ENCODE data around the gene COLEC12.

COLEC12 gene

GRCh38 chr18:434410-434809, 66.1 kb downstream of the COLEC12 start:
- TF ChIP-seq MAX (IDR thresholded peaks at IDR 0.05) (no peak), USF1 (IDR thresholded peaks at IDR 0.05) (no peak), RAD21 (IDR thresholded peaks at IDR 0.05; ENCODE audit: low read depth) (no peak), EGR1 (IDR thresholded peaks at IDR 0.05) (no peak), EP300 (IDR thresholded peaks at IDR 0.05; ENCODE audit: borderline replicate concordance) (no peak), NFIC (IDR thresholded peaks at IDR 0.05) (no peak), ZBTB7A (IDR thresholded peaks at IDR 0.05; ENCODE audit: low read depth) (no peak), TEAD4 (IDR thresholded peaks at IDR 0.05) (no peak), TCF12 (IDR thresholded peaks at IDR 0.05; ENCODE audit: low read depth) (no peak), YY1 (IDR thresholded peaks at IDR 0.05; ENCODE audit: low read depth) (no peak)
- TF ChIP-seq, protein P1, sequence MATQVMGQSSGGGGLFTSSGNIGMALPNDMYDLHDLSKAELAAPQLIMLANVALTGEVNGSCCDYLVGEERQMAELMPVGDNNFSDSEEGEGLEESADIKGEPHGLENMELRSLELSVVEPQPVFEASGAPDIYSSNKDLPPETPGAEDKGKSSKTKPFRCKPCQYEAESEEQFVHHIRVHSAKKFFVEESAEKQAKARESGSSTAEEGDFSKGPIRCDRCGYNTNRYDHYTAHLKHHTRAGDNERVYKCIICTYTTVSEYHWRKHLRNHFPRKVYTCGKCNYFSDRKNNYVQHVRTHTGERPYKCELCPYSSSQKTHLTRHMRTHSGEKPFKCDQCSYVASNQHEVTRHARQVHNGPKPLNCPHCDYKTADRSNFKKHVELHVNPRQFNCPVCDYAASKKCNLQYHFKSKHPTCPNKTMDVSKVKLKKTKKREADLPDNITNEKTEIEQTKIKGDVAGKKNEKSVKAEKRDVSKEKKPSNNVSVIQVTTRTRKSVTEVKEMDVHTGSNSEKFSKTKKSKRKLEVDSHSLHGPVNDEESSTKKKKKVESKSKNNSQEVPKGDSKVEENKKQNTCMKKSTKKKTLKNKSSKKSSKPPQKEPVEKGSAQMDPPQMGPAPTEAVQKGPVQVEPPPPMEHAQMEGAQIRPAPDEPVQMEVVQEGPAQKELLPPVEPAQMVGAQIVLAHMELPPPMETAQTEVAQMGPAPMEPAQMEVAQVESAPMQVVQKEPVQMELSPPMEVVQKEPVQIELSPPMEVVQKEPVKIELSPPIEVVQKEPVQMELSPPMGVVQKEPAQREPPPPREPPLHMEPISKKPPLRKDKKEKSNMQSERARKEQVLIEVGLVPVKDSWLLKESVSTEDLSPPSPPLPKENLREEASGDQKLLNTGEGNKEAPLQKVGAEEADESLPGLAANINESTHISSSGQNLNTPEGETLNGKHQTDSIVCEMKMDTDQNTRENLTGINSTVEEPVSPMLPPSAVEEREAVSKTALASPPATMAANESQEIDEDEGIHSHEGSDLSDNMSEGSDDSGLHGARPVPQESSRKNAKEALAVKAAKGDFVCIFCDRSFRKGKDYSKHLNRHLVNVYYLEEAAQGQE (IDR thresholded peaks at IDR 0.05; ENCODE audit: low read depth), result no peak

GRCh38 chr18:433960-434359, 66.5 kb downstream of the COLEC12 start:
- TF ChIP-seq CREB1 (IDR thresholded peaks at IDR 0.05; ENCODE audit: low read depth) (no peak), FOXM1 (IDR thresholded peaks at IDR 0.05; ENCODE audit: borderline replicate concordance, low read depth) (no peak), NFIC (IDR thresholded peaks at IDR 0.05) (no peak), TEAD4 (IDR thresholded peaks at IDR 0.05) (no peak), EGR1 (IDR thresholded peaks at IDR 0.05) (no peak), CEBPB (IDR thresholded peaks at IDR 0.05) (no peak), TCF12 (IDR thresholded peaks at IDR 0.05; ENCODE audit: low read depth) (no peak), RAD21 (IDR thresholded peaks at IDR 0.05; ENCODE audit: low read depth) (no peak), USF1 (IDR thresholded peaks at IDR 0.05) (no peak), EP300 (IDR thresholded peaks at IDR 0.05; ENCODE audit: borderline replicate concordance) (no peak), ZBTB7A (IDR thresholded peaks at IDR 0.05; ENCODE audit: low read depth) (no peak), MAX (IDR thresholded peaks at IDR 0.05) (no peak), TAF1 (IDR thresholded peaks at IDR 0.05; ENCODE audit: low read depth) (no peak), YY1 (IDR thresholded peaks at IDR 0.05; ENCODE audit: low read depth) (no peak)
- TF ChIP-seq, protein P1 (IDR thresholded peaks at IDR 0.05; ENCODE audit: low read depth), result no peak

GRCh38 chr18:433298-433697, 67.2 kb downstream of the COLEC12 start:
- no peak for TF ChIP-seq EP300 (IDR thresholded peaks at IDR 0.05; ENCODE audit: borderline replicate concordance)
- no peak for TF ChIP-seq FOXM1 (IDR thresholded peaks at IDR 0.05; ENCODE audit: borderline replicate concordance, low read depth)
- TF ChIP-seq TEAD4 (IDR thresholded peaks at IDR 0.05), result no peak

DNA sequence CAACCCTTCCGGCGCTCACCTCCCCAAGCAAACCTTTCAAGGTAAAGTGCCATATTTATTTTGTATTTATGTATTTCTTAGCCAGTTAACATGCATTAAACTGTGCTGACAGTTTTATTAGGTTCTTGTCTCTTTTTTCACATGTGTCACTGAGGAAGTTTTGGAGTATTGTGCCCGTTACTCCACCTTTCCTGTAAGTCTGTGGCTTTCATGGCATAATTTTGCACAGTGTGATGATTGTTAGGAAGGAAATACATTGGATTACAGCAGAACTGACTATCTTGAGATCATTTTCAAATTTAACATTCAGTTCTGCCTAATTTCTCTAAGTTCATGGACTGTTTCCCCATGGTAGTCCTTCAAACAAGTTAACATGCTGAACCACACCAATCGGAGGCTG, 67.7 kb downstream of the COLEC12 start:
- TF ChIP-seq YY1 (IDR thresholded peaks at IDR 0.05; ENCODE audit: low read depth) (no peak), ZBTB7A (IDR thresholded peaks at IDR 0.05; ENCODE audit: low read depth) (no peak), EGR1 (IDR thresholded peaks at IDR 0.05) (no peak), TAF1 (IDR thresholded peaks at IDR 0.05; ENCODE audit: low read depth) (no peak), NFIC (IDR thresholded peaks at IDR 0.05) (no peak), EP300 (IDR thresholded peaks at IDR 0.05; ENCODE audit: borderline replicate concordance) (no peak)
- TF ChIP-seq, protein P1 (IDR thresholded peaks at IDR 0.05; ENCODE audit: low read depth), result no peak

DNA sequence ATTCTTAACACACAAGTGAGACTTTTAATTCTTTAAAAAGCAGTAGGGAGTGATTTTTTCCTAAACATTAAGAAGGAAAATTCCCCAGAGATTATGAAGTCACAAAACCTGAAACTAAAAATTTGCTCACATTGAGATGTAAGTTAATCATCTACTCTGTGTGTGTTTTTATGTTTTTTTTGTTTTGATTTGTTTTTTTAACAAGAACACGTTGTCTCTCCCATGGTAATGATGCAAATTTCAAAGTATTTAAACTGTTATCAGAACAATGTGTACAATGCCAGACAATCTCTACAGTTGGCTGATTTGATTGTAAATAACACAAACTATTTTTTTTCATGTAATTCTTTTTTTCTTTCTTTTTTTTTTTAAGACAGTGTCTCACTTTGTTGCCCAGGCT, 71.5 kb downstream of the COLEC12 start:
- TF ChIP-seq EP300 (IDR thresholded peaks at IDR 0.05; ENCODE audit: borderline replicate concordance) (no peak), YY1 (IDR thresholded peaks at IDR 0.05; ENCODE audit: low read depth) (no peak), RAD21 (IDR thresholded peaks at IDR 0.05; ENCODE audit: low read depth) (no peak), TAF1 (IDR thresholded peaks at IDR 0.05; ENCODE audit: low read depth) (no peak), TCF12 (IDR thresholded peaks at IDR 0.05; ENCODE audit: low read depth) (no peak), TEAD4 (IDR thresholded peaks at IDR 0.05) (no peak), CEBPB (IDR thresholded peaks at IDR 0.05) (no peak), NFIC (IDR thresholded peaks at IDR 0.05) (no peak), CREB1 (IDR thresholded peaks at IDR 0.05; ENCODE audit: low read depth) (no peak), MAX (IDR thresholded peaks at IDR 0.05) (no peak), USF1 (IDR thresholded peaks at IDR 0.05) (no peak), ZBTB7A (IDR thresholded peaks at IDR 0.05; ENCODE audit: low read depth) (no peak), FOXM1 (IDR thresholded peaks at IDR 0.05; ENCODE audit: borderline replicate concordance, low read depth) (no peak), EGR1 (IDR thresholded peaks at IDR 0.05) (no peak)
- TF ChIP-seq, protein P1 (IDR thresholded peaks at IDR 0.05; ENCODE audit: low read depth), result no peak
